CD4-positive, alpha-beta T cell treated with Interleukin-4 for 4 hours (primary cell): ENCODE results near the gene TMEM207.

Experiments
- DNase-seq: peaks from one replicate; pipeline ENCODE4 v3.0.0-alpha.2; 2020

Gene TMEM207

GRCh38 chr3:190443257-190443656 is 6.4 kb downstream of the TMEM207 start:
- DNase-seq, result no peak

DNA sequence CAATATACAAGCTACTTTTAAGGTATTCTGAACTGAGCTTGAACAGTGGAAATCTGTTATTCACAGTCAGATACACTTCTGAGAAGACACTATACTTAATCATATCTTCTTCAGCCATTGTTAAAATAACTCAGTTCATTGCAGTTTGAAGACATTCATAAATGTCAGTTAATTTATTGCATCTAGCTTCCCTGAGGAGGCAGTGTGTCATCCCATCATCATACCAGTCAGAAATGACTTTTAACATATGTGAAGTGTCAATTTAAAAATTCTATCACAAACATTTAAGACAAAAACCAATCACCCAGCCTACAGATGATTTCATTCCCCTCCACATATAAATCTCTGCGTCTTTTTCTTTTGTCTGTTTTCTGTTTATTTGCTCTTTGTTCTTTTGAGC is 7.5 kb downstream of the TMEM207 start:
- DNase-seq, result no peak

- DNase-seq, result no peak
These were observed 13.4 kb downstream of the TMEM207 start for GRCh38 chr3:190436331-190436730.

- DNase-seq, result no peak
These were observed 14.1 kb downstream of the TMEM207 start for GRCh38 chr3:190435618-190436017.

- DNase-seq, result no peak
These were observed 16.1 kb downstream of the TMEM207 start for GRCh38 chr3:190433626-190434025.

GRCh38 chr3:190432216-190432615 is 17.5 kb downstream of the TMEM207 start:
- DNase-seq, result no peak

GRCh38 chr3:190430906-190431305 is 18.8 kb downstream of the TMEM207 start:
- DNase-seq, result no peak

GRCh38 chr3:190429681-190430080 is 20.0 kb downstream of the TMEM207 start:
- no peak for DNase-seq

GRCh38 chr3:190426806-190427507 is 22.7 kb downstream of the TMEM207 start:
- no peak for DNase-seq

DNA sequence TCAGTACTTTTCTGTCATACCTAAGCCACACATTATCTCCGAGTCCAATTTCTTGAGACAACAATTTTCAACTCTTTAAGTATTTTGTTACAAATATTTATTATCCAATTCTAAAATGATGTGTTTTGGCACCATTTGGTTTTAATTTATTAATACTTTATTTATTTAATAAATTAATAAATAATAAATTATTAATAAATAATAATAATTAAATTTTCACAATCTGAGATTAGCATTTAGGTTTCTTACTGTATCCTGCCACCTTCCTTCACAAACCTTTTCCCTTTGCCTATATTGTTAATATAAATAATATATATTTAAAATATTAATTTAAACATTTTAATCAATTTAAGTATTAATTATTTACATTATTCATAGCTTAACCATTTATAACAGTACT is 23.9 kb downstream of the TMEM207 start:
- no peak for DNase-seq

GRCh38 chr3:190424478-190425439 is 24.9 kb downstream of the TMEM207 start:
- peak; percentile 40 for DNase-seq

GRCh38 chr3:190424108-190424477 is 25.6 kb downstream of the TMEM207 start:
- no peak for DNase-seq

DNA sequence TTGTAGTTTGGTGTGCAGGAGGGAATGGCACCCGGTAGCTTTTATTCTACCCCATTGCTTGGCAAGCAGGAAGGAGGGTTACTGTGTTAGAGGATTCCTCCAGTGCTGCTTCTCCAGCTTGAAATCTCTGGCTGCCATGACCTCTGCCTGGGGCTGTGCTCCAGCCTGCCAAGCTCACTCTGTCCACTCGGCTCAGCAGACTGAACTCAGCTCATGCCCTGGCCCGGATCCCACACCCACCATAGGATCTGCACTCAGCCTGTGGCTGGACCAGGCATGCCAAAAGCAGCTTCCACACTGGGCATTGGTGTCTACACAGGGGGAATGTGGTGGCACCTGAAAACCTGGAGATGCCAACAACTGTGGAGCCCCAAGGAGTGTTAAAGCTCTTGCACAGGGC is 35.4 kb downstream of the TMEM207 start:
- no peak for DNase-seq

- no peak for DNase-seq
These were observed 45.0 kb downstream of the TMEM207 start for GRCh38 chr3:190404715-190405114.

DNA sequence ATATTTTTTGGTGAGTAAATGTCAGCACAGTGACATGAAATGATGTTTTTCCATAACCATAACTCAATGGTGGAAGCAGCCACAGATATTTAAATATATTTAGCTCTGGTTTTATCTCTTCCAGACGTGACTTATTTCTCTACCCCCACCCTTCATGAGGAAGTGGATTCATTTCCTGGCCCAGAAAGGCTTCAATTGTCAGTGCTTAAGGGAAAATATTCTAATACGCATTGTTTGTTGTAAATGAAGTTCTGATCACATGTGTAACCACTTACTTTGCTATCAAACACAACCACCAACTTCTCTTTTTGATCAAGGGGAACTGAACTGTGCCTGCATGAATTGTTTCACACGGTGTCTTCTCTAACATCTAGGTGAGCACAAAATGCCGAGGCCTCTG is 47.7 kb downstream of the TMEM207 start:
- DNase-seq, result no peak

- DNase-seq, result no peak
These were observed 50.0 kb downstream of the TMEM207 start for GRCh38 chr3:190399677-190400076.

- DNase-seq, result no peak
These were observed 51.8 kb downstream of the TMEM207 start for GRCh38 chr3:190397889-190398288.

GRCh38 chr3:190396001-190396400 is 53.7 kb downstream of the TMEM207 start:
- DNase-seq, result no peak

GRCh38 chr3:190388703-190389102 is 61.0 kb downstream of the TMEM207 start:
- no peak for DNase-seq

DNA sequence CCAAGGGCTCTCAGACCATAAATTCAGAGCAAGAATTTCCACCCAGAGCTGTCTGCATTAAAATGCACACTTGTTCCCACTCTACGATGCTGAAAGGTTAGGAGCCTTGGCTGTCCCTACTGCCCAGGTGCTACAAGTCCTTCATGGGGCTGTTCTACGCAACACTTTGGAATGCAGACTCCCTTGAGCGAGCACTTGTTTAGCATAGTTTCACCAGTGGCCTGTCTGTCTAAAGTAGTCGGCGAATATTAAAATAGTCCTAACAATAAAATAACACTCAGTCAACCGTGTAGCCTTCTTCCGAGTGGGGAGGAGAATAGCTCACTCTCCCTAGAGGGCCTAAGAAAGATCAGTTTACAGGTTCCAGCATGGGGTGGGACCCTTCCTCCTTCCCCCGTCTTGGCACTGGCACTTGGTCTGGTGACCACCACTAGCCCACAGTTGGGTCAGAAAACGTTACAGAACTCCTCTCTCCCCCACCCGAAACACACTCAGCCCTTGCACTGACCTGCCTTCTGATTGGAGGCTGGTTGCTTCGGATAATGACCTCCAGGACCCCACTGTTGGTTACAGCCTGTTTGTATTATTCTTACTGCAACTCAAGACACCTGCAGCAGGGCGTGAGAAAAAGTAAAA is 62.0 kb downstream of the TMEM207 start, which contains the start of gene CLDN16:
CLDN16 (plus strand) TSS at position 586 of the 636 bp plus-strand sequence. CDS start 167 bp downstream, outside the sequence.
- no peak for DNase-seq

DNA sequence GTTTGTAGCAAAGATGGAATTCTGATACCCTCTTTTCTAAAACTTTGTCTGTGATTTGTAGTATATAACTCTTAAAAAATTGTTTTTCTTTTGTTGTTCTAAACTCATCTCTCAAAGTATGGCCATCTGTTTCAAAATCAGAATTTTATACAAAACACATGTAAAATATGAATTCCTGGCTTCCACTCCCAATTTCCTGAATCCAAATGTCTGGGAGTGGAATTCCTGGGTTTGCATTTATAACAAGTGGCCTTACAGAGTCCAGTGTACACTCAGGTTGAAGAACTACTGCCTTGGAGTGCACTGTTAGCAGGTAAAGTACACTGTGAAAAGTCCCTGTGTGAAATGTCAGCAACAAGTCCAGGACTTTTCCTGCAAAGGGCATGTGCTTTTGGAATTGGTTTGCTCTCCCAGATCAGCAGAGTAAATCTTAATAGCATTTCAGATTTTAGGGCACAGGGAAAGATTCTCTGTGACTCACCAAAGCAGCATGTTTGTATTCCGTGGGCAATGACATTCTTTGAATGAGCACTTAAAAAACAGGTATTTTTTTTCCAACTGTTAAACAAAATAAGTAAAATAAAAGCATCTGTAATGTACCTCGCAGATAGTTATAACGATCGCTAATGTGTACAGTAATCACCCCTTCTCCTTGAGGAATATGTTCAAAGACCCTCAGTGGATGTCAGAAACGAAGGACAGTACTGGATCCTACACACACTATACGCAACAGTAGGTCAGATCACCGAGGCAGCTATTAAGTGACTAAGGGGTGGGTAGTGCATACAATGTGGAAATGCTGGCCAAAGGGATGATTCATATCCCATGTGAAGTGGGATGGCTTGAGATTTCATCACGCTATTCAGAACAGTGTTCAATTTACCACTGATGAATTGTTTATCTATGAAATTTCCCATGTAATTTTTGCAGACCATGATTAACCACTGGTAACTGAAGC is 63.7 kb downstream of the TMEM207 start:
- no peak for DNase-seq

GRCh38 chr3:190384309-190384756 is 65.4 kb downstream of the TMEM207 start:
- no peak for DNase-seq
